GM12864 (cell line): Measurements from ENCODE around the gene OR5P2.
"Not testable (repeated sequence)": the region's sequence is repeated elsewhere in the genome, so short reads cannot be mapped to it uniquely, and the experiment has no call there.

Experiments used
- DNase-seq: peaks from one replicate; pipeline ENCODE4 v3.0.0-alpha.2; 2011; ENCODE audit warnings: low read depth
- H3K4me3 ChIP-seq: 2 replicates; pipeline ENCODE4 v1.5.1; 2011; ENCODE audit warnings: mild to moderate bottlenecking, low read depth, low read length, control low read depth
- CTCF ChIP-seq: IDR thresholded peaks from 2 replicates; pipeline ENCODE4 v1.5.1; 2011; ENCODE audit warnings: low read depth, mild to moderate bottlenecking, moderate library complexity, low read length, control low read depth, inconsistent platforms; ENCODE audit errors: missing control alignments

The OR5P2 gene

GRCh38 chr11:7826324-7826723 lies 29.6 kb upstream of the OR5P2 start:
- TF ChIP-seq CTCF, result no peak
- no peak for DNase-seq

GRCh38 chr11:7820417-7820816 lies 23.7 kb upstream of the OR5P2 start:
- DNase-seq, H3K4me3 ChIP-seq: not testable (repeated sequence)

More at GRCh38 chr11:7826324-7826723, 29.6 kb upstream of the OR5P2 start:
- no peak overlapping the region for H3K4me3 ChIP-seq

- not testable (repeated sequence) for DNase-seq, H3K4me3 ChIP-seq
Measured at GRCh38 chr11:7814897-7815296, 18.2 kb upstream of the OR5P2 start.

- H3K4me3 ChIP-seq, DNase-seq: not testable (repeated sequence)
Measured at GRCh38 chr11:7810301-7810700, 13.6 kb upstream of the OR5P2 start.

- TF ChIP-seq CTCF, result no peak
- DNase-seq, result no peak
- no peak overlapping the region for H3K4me3 ChIP-seq
Measured at GRCh38 chr11:7793233-7793632, 3.5 kb downstream of the OR5P2 start.

- TF ChIP-seq CTCF, result no peak
- peak; percentile 27 for DNase-seq
Measured at GRCh38 chr11:7787239-7787638, 9.5 kb downstream of the OR5P2 start.

GRCh38 chr11:7775689-7776088 lies 21.1 kb downstream of the OR5P2 start:
- no peak for DNase-seq
- TF ChIP-seq CTCF, result no peak
- H3K4me3 ChIP-seq, result no peak overlapping the region

More at GRCh38 chr11:7787239-7787638, 9.5 kb downstream of the OR5P2 start:
- no peak overlapping the region for H3K4me3 ChIP-seq

GRCh38 chr11:7764301-7764700 lies 32.4 kb downstream of the OR5P2 start:
- not testable (repeated sequence) for H3K4me3 ChIP-seq

GRCh38 chr11:7759010-7759409 lies 37.7 kb downstream of the OR5P2 start:
- no peak for TF ChIP-seq CTCF
- DNase-seq, result peak; percentile 34
- H3K4me3 ChIP-seq, result no peak overlapping the region

More at GRCh38 chr11:7764301-7764700, 32.4 kb downstream of the OR5P2 start:
- not testable (repeated sequence) for DNase-seq
